Occipital lobe (tissue), 2 donors: ENCODE measurements around the gene PCP2. TPM values are rescaled to one million over a fixed set of nuclear protein-coding genes. Genes with fewer than 3 reads are reported as not detected.

Experiments
- DNase-seq: peaks from one replicate; lab custom pipeline; 2025; lab: John Stamatoyannopoulos, UW
- total RNA-seq: library from RNA; depleted of rRNA; stranded (reverse); fragments of >200 nt; gene quantifications from one replicate; pipeline ENCODE4 v1.2.3, GENCODE V29; 2014

PCP2 gene
- total RNA-seq, 1 donor from 2014 or later: not detected

DNA sequence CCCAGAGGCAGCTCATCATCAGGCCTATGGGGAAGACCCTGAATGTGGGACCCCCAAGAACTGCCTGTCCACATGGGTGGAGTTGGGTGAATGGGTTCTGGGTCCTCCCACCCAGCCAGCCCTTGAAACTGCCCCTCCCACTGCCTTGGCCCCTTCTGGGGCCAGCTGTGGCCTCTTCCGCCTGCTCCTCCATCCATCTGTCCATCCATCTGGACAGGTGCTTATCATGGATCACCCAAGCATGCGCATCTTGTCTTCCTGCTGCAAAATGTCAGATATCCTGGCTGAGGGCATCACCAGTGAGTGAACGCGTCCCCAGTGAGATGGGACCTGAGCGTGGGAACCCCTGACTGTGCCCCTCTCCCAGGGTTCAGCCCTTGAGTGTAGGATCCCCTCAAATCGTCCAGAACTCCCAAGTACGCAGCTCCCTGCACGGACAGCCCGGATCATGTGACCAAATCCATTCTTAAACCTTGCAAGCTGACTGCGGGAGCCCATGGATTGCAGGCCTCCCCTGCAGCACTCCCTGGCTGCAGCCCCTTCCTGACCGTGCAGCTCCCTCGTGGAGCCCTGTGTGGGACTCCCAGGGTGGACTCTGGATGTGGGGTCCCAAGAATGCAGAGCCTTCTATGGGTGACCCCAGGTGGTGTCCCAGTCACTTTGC lies 5.4 kb upstream of the PCP2 start:
- DNase-seq: no peak

DNA sequence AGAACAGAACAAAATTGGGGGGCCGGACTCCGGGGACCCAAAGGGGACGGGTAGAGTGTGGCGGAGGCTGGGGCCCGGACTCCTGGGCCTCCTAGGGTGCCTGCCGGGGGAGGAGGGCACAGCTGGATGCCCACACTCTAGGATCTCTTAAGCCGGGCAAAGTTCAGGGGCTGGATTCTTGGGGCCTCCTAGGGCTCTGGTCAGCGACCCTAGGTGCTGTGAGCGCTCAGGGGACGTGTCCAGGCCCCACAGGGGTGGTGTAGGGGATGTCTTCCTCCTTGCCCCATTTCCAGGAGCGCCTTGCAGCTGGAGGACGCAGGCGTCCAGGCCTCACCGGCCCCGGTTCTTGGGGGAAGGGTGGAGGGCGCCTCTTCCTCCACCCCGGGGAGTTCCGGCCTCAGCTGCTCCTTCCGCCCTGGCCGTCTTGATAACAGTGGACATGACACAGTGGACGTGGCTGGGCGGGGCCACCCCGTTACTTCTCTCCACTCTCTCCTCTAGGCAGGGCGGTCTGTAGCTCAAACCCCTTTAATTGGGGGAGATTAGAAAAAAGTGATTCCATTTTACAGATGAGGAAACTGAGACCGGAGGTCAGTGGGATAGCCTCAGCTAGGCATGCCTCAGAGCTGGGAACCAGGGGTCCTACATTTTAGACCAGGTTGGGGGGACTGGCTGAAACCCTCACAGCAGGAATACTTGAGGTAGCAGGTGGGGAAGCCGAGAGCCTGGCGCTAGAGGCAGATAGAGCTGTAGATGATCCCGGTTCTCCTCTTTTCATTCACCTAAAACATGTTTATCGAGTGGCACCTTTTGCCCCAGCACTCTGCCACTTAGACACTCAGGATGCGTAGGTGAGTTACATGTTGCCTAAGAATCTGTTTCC lies 4.1 kb upstream of the PCP2 start:
- DNase-seq: no peak

DNA sequence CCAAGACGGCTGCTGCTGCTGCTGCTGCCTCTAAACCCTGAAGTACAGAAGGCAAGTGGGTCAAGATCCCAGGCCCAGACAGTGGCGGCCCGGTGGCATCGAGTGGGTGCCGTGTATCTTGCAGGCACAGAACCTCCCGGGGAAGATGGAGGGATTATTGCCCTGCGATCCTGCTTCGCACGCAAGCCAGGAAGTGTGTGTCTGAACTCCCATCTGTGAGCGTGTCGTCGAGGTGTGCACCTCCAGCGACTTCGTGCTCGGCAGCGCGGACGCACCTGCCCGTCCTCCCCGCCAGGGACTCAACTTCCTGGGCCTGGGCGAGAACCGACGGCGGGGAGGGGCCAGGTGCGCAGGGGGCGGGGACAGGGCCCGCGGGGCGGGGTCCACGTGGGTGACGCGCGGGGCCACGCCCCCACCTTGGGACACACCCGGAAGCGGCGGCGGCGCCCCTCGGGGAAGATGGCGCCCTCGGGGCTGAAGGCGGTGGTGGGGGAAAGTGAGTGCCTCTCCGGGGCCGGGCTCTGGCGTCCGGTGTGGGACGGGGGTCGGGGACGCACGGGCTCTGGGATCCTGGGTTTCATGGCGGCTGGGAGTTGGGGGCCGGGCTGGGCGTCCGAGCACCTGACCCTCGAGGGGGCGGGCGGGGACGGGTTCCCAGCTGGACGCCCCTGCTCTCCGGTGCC lies 3.3 kb upstream of the PCP2 start, which contains the start of gene STXBP2:
TSS of gene STXBP2 (plus strand) at position 420 of the 683 bp plus-strand sequence. CDS start at position 460, 40 bp downstream.
- DNase-seq: no peak

DNA sequence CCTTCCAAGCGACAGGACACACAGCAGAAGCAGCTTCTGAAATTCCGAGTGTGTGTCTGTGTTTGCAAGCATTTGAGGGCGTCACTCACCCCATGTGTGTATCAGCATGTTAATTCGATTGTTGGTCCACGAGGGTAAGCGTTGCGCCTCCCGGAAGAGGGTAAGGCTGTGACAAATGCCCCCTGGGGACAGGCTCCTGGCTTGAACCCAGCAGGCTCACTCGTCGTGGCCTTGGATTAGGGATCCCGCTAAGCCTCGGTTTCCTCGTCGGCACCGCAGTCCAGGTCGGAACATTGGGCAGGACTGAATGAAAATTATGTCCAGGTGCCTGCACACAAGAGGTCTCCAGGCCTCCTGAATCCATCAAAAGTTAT lies 2.8 kb upstream of the PCP2 start:
- DNase-seq: no peak

DNA sequence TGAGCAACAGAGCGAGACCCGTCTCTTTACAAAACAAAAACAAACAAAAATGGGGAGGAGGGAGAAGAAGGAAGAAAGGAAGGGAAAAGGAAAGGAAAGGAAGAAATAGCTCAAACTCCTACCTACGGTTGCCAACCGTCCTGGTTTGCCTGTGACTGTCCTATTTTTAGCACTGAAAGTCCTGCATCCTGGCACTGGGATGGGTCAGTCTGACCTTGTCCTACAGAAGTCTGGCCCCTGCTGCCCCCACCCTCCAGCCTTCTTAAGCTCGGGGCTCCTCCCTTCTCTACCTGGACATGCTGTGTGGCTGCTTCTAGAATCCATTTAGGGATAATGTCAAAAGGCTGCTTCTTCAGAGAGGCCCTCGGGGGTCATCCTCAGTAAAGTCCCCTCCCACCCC lies 2.2 kb upstream of the PCP2 start:
- DNase-seq: no peak

DNA sequence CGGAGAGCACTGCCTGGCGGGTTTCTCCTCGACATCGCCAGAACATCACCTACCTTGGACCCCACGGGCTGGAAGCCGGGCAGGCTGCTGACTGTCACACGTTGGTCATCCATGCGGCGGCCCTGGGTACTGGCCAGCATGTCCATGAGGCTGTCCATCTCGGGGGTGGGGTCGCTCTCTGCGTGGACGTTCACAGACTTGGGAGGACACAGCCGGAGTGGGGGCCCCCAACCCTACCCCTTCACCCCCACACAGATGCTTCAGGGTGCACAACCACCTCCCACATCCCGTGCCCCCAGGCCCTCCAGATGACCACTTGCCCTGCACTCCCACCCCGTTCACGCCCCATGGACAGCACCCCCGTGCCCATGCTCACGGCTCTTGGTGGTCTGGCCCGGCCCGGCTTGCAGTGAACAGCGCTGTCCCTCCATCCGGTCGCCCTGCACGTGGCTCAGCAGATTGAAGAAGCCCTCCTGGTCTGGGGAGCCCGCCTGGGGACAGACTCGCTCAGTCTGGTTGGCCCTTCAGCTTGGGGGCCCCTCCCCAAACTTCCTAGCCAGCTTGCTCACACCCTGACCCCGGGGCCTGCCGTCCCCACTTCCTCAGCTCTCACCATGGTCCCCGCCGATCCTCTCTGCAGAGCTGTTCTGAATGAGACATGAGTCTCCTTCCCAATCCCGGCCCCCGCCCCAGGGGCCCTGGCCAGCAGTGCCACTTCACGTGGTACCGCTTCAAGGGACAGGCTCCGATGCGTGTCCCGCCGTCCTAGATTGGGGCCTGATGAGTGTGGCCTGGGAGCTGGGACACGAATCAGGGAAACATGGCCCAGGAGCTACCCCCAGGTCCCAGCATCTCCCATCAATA lies 947 bp downstream of the PCP2 start:
- DNase-seq: no peak

DNA sequence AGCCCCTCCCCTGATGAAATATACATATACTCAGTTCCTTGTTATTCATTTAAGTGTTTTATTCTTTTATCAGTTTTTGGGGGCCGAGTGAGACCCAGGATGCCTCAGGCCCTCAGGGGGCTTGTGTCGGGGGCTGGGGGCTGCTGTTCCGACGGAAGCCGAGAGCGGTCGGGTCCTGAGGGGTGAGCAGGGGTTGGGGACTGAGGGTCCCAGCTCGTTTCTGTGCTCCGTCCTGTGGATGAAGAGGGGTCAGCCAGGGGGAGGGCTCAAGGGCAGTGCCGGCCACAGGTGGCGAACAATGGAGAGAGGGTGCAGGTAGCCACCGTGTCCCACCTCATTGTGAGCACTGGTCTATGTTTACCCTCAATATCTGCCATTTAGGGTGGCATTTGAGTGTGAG lies 1.9 kb downstream of the PCP2 start:
- DNase-seq: no peak

DNA sequence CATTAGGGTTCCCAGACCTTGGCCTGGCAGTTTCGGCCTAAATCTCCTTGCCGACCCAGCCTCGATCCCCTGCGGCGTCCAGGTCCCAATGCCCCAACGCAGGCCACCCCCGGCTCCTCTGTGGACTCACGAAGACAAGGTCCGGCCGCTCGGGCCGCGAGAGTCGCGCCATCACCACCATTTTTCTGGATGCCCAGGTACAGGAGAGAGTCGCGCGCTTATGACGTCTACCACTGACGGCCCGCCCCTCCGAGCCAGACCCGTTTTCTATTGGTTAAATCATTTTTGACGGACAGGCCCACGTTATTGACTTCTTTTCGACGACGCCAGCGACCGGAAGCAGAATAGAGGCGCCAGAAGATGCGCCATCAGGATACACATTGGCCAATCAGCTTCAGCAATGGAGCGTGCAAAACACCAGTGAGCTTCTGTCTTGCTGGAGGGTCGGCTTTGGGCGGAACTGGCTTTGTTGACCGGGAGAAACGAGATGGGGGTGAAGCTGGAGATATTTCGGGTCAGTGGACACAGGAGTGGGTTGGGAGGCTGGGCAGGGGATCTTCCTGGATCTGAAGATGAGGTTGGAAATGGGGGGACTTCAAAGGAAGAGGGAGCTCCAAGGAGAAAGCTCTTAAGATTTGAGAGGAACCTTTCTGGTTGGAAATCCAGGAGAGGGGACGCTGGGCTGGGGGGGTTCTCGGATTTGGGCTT lies 4.0 kb downstream of the PCP2 start, which contains the start of the genes PET100 and XAB2:
TSS of gene PET100 (plus strand) at position 447 of the 708 bp plus-strand sequence. CDS start at position 488, 41 bp downstream.
TSS of gene XAB2 (minus strand) at position 199 of the 708 bp plus-strand sequence. CDS start at position 181, 18 bp downstream.
- peak; percentile 95 for DNase-seq

DNA sequence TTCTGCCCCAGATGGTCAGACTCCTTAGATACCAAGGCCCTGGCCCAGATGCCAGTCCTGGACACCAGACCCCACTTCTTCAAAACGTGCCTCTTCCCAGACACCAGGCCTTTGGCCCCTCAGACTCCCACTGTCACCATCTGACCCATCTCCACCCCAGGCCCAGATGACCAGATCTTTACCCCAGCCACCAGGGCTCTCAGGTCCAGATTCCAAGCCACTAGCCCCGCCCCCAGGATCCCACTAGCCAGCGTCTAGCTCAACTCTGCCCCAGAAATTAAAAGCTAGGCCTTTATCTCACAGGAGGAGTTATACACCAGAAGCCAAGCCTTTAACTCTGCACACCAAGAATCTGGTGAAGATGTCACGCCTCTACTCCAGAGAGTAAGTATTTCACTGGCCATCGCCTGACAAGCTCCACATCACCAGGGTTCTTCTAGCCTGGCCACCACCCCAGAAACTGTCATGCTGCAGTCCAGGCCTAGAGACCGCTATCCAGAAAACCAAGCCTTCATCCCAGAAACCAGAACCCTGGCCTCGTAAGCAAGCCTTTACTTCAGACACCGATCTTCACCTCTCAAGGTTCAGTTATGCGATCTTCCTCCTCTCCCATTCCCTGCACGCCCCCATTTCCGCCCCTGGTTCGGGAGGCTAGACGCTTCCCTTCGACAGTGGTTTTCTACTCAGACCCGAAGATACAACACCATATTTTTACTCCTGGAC lies 4.8 kb downstream of the PCP2 start:
- no peak for DNase-seq

DNA sequence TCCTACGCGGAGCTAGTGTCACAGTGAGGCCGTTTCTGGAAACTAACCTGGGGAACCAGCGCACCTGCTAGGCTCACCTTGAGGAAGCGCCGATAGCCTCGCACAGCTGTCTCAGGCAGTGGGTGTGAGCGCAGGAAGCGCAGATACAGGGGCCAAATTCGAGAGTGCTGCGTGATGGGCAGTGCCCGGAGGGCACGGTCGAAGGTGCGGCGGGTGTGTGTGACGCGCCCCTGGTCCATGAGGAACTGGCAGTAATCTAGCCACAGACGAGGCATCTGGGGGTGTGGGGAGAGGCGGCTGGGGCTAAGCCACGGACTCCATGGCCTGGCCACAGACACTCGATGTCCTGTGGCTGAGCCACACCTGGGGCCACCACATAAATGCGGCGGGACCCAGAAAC lies 6.4 kb downstream of the PCP2 start:
- no peak for DNase-seq

DNA sequence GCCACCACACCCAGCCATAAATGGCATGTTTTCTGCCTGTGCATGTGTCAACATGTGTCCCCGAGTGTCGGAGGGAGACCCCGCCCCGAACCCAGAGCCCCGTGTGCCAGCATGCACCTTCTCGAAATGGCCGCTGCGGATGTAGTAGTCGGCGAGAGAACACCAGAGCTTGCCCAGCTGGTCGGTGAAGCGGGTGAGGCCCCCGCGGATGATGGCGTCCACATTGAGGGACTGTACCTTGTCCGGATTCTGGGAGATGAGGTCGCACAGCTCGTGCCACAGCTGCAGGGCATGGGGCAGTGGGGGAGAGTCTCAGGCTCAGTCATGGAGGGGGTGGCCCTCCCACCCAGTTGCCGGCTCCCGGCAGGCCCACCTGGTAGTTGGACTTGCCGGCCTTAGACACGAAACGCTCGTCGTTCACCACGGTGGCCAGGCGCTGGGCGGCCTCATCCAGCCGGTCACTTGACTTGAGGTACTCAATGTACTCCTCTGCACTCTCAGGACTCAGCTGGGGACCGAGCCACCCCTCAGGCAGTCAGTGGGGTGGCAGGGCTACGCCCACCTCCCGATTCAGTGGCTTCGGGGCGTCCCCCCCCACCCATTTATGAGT lies 7.7 kb downstream of the PCP2 start:
- no peak for DNase-seq

DNA sequence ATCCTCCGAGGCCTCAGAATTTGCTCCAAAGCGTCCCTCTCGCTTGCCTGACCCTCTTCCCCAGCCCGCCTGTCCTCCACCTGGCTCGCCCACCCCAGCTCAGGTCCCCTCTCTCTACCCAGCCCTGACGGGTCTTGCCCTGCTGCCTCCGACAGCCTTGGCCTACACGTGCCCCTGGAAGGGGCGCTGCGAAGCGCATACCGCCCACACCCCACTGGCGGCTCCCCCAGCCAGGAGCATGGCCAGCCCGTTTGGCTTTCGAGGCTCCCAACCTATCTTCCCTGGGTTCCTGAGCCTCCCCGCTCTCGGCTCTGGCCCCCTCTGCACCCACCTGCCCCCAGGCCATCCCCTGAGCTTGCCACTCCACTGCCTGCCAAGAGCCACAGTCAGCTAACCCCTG lies 8.7 kb downstream of the PCP2 start:
- DNase-seq: no peak

DNA sequence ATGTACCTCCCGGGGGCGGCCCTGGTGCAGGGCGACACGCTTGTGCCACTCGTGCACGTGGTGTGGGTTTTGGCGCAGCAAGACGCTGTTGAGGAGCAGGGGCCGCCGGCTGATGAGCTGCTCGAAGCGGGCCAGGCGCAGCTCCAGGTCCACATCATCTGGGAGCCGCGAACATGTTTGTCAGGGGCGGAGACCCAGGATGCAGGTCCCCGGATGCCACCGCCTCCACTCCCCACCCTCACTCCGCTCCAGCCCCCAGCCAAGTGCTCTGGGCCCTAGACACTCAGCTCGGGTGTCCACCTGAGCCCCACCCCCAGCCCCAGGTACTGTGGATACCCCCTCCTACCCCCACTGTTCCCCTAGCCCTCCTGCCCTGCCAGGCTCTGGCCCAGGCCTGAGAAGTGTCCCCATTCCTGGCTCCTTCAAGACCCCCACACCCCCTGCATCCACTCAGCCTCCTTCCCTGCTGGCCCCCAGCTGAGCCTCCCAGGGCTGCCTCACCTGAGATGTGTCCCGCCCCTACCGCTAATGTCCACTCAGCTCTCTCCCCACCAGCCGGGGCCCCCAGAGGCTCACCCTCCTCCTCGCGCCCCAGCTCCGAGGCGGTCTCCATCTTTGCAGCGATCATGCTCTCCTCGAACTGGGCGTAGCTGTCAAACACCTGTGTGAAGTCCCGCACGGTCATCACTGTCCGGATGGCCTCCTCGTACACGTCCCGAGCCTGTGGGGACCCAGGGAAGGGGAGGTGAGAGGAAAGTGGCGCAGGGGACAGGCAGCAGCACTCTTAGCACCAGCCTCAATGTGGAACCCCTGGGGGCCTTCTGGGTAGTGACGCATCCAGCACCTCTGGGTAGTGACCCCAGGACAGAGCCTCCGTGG lies 9.6 kb downstream of the PCP2 start:
- no peak for DNase-seq

DNA sequence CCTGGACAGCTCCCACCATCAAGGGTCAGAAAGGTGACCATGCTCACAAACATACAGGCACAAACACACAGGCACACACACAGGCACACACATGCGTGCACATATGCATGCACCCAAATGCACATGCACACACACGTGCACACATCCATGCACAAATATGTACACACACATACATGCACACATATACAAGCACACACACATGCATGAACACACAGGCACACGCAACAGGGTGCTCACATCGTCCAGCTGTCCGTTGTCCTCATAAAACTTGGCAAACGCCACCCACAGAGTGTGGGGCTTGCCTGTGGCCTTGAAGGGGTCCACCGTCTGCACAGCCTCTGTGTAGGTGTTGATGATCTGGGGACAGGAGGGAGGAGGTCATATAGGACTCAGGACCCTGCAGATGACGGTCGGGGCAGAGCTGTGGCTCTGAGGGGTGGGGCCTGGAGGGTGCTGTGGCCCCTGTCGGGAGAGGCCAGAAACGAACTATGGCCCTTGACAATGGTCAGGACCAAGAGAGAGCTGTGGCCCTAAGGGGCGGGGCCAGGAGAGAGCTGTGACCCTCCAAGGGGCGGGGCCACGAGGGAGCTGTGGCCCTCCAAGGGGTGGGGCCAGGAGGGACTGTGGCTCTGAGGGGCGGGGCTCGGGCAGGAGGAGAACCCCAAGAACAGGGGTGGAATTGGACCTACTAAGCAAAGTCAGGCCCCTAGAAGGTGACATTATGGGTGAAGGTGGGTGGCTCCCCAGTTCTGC lies 10.4 kb downstream of the PCP2 start:
- DNase-seq: no peak

DNA sequence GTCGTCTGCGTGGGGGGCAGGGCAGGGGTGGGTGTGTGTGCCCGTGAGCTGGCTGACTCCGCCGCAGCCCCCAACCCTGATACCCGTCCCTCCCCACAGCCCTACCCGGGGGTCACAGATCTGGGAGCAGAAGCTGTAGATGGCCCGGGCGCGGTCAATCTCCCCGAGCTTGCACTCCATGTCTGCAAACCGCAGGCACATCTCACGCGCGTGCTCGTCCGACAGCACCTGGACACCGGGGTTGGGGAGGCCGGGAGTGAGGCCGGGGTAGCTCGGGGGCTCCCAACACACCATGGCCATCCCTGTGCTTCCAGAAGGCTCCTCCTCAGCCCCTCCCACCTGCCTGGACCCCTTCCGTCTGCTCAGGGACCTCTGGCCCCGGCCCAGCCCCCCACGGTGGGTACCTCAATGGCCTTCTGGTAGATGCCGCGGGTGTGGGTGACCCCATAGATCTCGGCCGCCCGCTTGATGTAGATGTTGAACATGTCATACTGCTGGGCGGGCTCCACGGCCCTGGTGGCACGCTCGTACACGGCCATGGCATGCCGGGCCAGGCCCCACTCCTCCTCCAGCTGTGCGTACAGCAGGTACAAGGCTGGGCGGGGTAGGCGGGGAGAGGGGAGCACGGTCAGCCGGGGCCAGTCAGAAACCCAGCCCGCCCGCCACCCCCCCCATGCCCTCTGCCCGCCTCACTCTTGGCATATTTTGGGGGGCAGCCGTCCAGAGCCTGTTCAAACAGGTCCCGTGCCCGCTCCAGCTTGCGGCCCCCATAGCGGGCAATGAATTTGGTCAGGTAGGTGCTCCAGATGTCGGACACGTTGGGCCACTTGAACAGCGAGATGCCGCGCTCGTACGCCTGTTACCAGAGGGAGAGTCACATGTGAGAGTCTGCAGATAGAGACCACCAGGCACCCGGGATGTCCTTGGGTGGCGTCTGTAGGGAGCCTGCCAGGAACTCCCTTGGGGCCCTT lies 12.8 kb downstream of the PCP2 start:
- DNase-seq: no peak
